Uterus (tissue), 4 donors: ENCODE data around the gene ISCU. TPM values are rescaled to one million over a fixed set of nuclear protein-coding genes. Genes with fewer than 3 reads are reported as not detected.

Experiments used
- DNase-seq, 2 donors: peaks; one replicate each; pipeline ENCODE4 v3.0.0-alpha.2; 2019 to 2020
- H3K27ac ChIP-seq, 2 donors: fragments of 200-600 bp; sonication (generic); 1 replicate in 1 of 2; 2 replicates in 1 of 2; pipeline ENCODE4 v1.5.1; 2016 to 2018
- H3K27me3 ChIP-seq, 2 donors: fragments of 200-600 bp; sonication (generic); one replicate each; pipeline ENCODE4 v1.5.1; 2018 to 2019; ENCODE audit warnings: control low read depth in 1 of 2
- H3K36me3 ChIP-seq, 2 donors: fragments of 200-600 bp; sonication (generic); one replicate each; pipeline ENCODE4 v1.5.1; 2019; ENCODE audit warnings: control low read depth in 1 of 2
- H3K4me1 ChIP-seq, 2 donors: fragments of 200-600 bp; sonication (generic); one replicate each; pipeline ENCODE4 v1.5.1; 2018 to 2019; ENCODE audit warnings: control low read depth in 1 of 2
- H3K4me3 ChIP-seq, 2 donors: fragments of 200-600 bp; sonication (generic); 1 replicate in 1 of 2; 2 replicates in 1 of 2; pipeline ENCODE4 v1.5.1; 2018 to 2019; ENCODE audit warnings: mild to moderate bottlenecking in 1 of 2
- H3K9me3 ChIP-seq, 2 donors: fragments of 200-600 bp; sonication (generic); one replicate each; pipeline ENCODE4 v1.5.1; 2019; ENCODE audit warnings: control low read depth in 1 of 2
- CTCF ChIP-seq, 4 experiments: fragments of 200-600 bp in 2 of 4; fragments of 450-650 bp in 2 of 4; sonication (generic) in 2 of 4; IDR thresholded peaks; one replicate each; pipeline ENCODE4 v1.5.1; 2016 to 2019; ENCODE audit warnings: antibody characterized with exemption in 4 of 4, mild to moderate bottlenecking in 2 of 4, moderate library complexity in 1 of 4
- POLR2A ChIP-seq, 2 donors: fragments of 450-650 bp; IDR thresholded peaks; one replicate each; pipeline ENCODE4 v1.6.1; 2016; ENCODE audit warnings: antibody characterized with exemption in 2 of 2, mild to moderate bottlenecking in 1 of 2, moderate library complexity in 1 of 2
- intact Hi-C: fragments of 100-400 bp; cut with DNase I; formaldehyde crosslinking; loops from one replicate; pipeline ENCODE4 v1.15.1; 2023; ENCODE audit warnings: low total_unique reads
- total RNA-seq, 4 donors: library from RNA; depleted of rRNA in 3 of 4; stranded (reverse); fragments of >200 nt in 3 of 4; gene quantifications; one replicate each; pipeline versions ENCODE4 v1.1.0 to v1.2.4, GENCODE V29; 2014 to 2023
- donor health status: DM: yes; HTN: yes; CAD: no.

The ISCU gene
- total RNA-seq, 4 donors from 2014 or later = 81.3 to 226 (median 161) TPM

- intact Hi-C loops = loop anchor here (5.0 to 10.0 kb wide), 2 partner anchors 55 to 533 kb away; partner anchors contain the start of genes ALKBH2 and UNG
- Histone ChIP-seq H3K36me3 (no peaks in the 10 kb centered on the region), H3K9me3 (no peaks in the 10 kb centered on the region), H3K27me3 (no peaks in the 10 kb centered on the region), H3K4me1 (peaks cover 0 to 14% of the 10 kb centered on the region in 2 donors), H3K4me3 (peak overlapping the region; percentile 67 to 91), H3K27ac (peak overlapping the region; percentile 88 to 96)
- no peak for TF ChIP-seq CTCF (IDR thresholded peaks at IDR 0.05)
- no peak for TF ChIP-seq POLR2A (IDR thresholded peaks at IDR 0.05)
- no peak for DNase-seq
These were observed 496 bp upstream of the ISCU start for GRCh38 chr12:108561852-108562347.

- H3K4me1 ChIP-seq = peaks cover 0 to 14% of the 10 kb centered on the region in 2 donors
- DNase-seq = peak; percentile 81 to 82
- peak overlapping the region; percentile 67 to 91 for H3K4me3 ChIP-seq
- no peaks in the 10 kb centered on the region for H3K36me3 ChIP-seq
- no peaks in the 10 kb centered on the region for H3K27me3 ChIP-seq
- TF ChIP-seq CTCF (IDR thresholded peaks at IDR 0.05) = peak; percentile 76 to 89 (median 85)
- no peak for TF ChIP-seq POLR2A (IDR thresholded peaks at IDR 0.05)
- intact Hi-C loops = loop anchor here (5.0 to 10.0 kb wide), 2 partner anchors 54 to 532 kb away; partner anchors contain the start of genes ALKBH2 and UNG
- peak overlapping the region; percentile 87 to 92 for H3K27ac ChIP-seq
- no peaks in the 10 kb centered on the region for H3K9me3 ChIP-seq
These were observed 874 bp downstream of the ISCU start for GRCh38 chr12:108563136-108563803.

- H3K4me3 ChIP-seq = peak overlapping the region in 1 of 2 donors; percentile 91
- intact Hi-C loops = loop anchor here (5.0 to 10.0 kb wide), 2 partner anchors 54 to 531 kb away; partner anchors contain the start of genes ALKBH2 and UNG
- no peaks in the 10 kb centered on the region for H3K36me3 ChIP-seq
- H3K27me3 ChIP-seq = no peaks in the 10 kb centered on the region
- no peak for DNase-seq
- H3K4me1 ChIP-seq = peaks cover 0 to 14% of the 10 kb centered on the region in 2 donors
- H3K27ac ChIP-seq = peak overlapping the region; percentile 87 to 92
- H3K9me3 ChIP-seq = no peaks in the 10 kb centered on the region
- TF ChIP-seq POLR2A (IDR thresholded peaks at IDR 0.05) (no peak), CTCF (IDR thresholded peaks at IDR 0.05) (no peak)
These were observed 1.4 kb downstream of the ISCU start for GRCh38 chr12:108563804-108564151.

GRCh38 chr12:108564724-108565123 lies 2.3 kb downstream of the ISCU start:
- TF ChIP-seq CTCF (IDR thresholded peaks at IDR 0.05) (no peak), POLR2A (IDR thresholded peaks at IDR 0.05) (no peak)
- DNase-seq = no peak
- H3K36me3 ChIP-seq = no peaks in the 10 kb centered on the region
- no peak overlapping the region for H3K4me3 ChIP-seq
- intact Hi-C loops = loop anchor here (5.0 to 10.0 kb wide), 2 partner anchors 53 to 530 kb away; partner anchors contain the start of genes ALKBH2 and UNG
- no peak overlapping the region for H3K27ac ChIP-seq
- no peaks in the 10 kb centered on the region for H3K27me3 ChIP-seq
- peaks cover 0 to 9% of the 10 kb centered on the region in 2 donors for H3K4me1 ChIP-seq
- no peaks in the 10 kb centered on the region for H3K9me3 ChIP-seq

- H3K27ac ChIP-seq = peak overlapping the region in 1 of 2 donors; percentile 8
- H3K4me3 ChIP-seq = no peak overlapping the region
- intact Hi-C loops = loop anchor here (10.0 kb wide), 1 partner anchor 530 kb away; the partner anchor contains the start of genes ALKBH2 and UNG
- no peak for TF ChIP-seq CTCF (IDR thresholded peaks at IDR 0.05)
- no peak for TF ChIP-seq POLR2A (IDR thresholded peaks at IDR 0.05)
- DNase-seq = no peak
- no peaks in the 10 kb centered on the region for H3K9me3 ChIP-seq
- H3K27me3 ChIP-seq = no peaks in the 10 kb centered on the region
- H3K4me1 ChIP-seq = peaks cover 0 to 5% of the 10 kb centered on the region in 2 donors
- no peaks in the 10 kb centered on the region for H3K36me3 ChIP-seq
These were observed 2.8 kb downstream of the ISCU start for GRCh38 chr12:108565146-108565545.
